ENCODE measurements around the gene TCF19.

GRCh38 chr6:31179896-31180295, 21.5 kb downstream of the TCF19 start:
- TF ChIP-seq POLR2A (IDR thresholded peaks at IDR 0.05; ENCODE audit: low read depth, low read length) (no peak), TAF1 (IDR thresholded peaks at IDR 0.05; ENCODE audit: low read depth, low read length) (no peak), POLR2AphosphoS5 (IDR thresholded peaks at IDR 0.05; ENCODE audit: low read depth, low read length) (no peak), PAX5 (IDR thresholded peaks at IDR 0.05; ENCODE audit: insufficient read depth, low read length, severe bottlenecking) (no peak), SPI1 (IDR thresholded peaks at IDR 0.05; ENCODE audit: low read depth, low read length) (no peak)

Data from GM12891 (cell line).